ENCODE measurements around the gene PAGE1. TPM values are rescaled to one million over a fixed set of nuclear protein-coding genes. Genes with fewer than 3 reads are reported as not detected.

Gene PAGE1
- total RNA-seq, 1 experiment from 2014 or later, result not detected

- Histone ChIP-seq H3T11ph (ENCODE audit: low read length) (no peak overlapping the region), H3K79me2 (ENCODE audit: insufficient read depth, low read length) (no peaks in the 10 kb centered on the region), H3K23ac (ENCODE audit: insufficient read length, low read depth, low read length) (no peak overlapping the region), H3K23me2 (ENCODE audit: insufficient read length, low read depth, low read length, poor library complexity, severe bottlenecking) (no peaks in the 10 kb centered on the region), H3K14ac (ENCODE audit: insufficient read depth, low read length) (no peak overlapping the region), H4K20me1 (ENCODE audit: control insufficient read depth, insufficient read depth, insufficient read length) (no peaks in the 10 kb centered on the region), H3K56ac (ENCODE audit: insufficient read length, low read depth, low read length) (no peak overlapping the region), H2BK12ac (ENCODE audit: insufficient read length, low read depth, low read length) (no peak overlapping the region), H3K4ac (ENCODE audit: low read depth, low read length) (no peak overlapping the region), H3K27me3 (ENCODE audit: insufficient read depth, low read length) (no peaks in the 10 kb centered on the region), H3K18ac (ENCODE audit: insufficient read length, low read depth, low read length) (no peak overlapping the region), H3K79me1 (ENCODE audit: insufficient read depth, low read depth, low read length, poor library complexity, severe bottlenecking) (no peaks in the 10 kb centered on the region), H2BK5ac (ENCODE audit: insufficient read length, low read length) (no peak overlapping the region), H2AFZ (ENCODE audit: low read length) (no peak overlapping the region), H3K4me1 (ENCODE audit: insufficient read depth, low read length) (no peaks in the 10 kb centered on the region), H4K8ac (replicated peaks; ENCODE audit: insufficient read length, low read depth, low read length) (no peak overlapping the region), H3K9me3 (ENCODE audit: control insufficient read depth, low read depth, low read length) (peaks cover 11% of the 10 kb centered on the region), H2BK20ac (ENCODE audit: low read depth, low read length, poor library complexity, severe bottlenecking) (no peak overlapping the region), H2BK15ac (ENCODE audit: low read depth, low read length) (no peak overlapping the region), H2AK5ac (ENCODE audit: insufficient read length, low read length) (no peak overlapping the region), H3K4me2 (ENCODE audit: insufficient read depth, insufficient read length, low read length) (no peak overlapping the region), H4K5ac (ENCODE audit: insufficient read length, low read depth, low read length) (no peak overlapping the region), H4K91ac (ENCODE audit: insufficient read length, low read depth, low read length) (no peak overlapping the region), H3K27ac (ENCODE audit: insufficient read length, low read depth, low read length) (no peak overlapping the region), H2BK120ac (ENCODE audit: low read depth, low read length, poor library complexity, severe bottlenecking) (no peak overlapping the region), H3K9ac (ENCODE audit: extremely low read depth, insufficient read length, low read length) (no peak overlapping the region)
- Mint-ChIP-seq H3K4me3 (no peak overlapping the region), H3K9me3 (peaks cover 54 to 61% of the 10 kb centered on the region in 2 experiments), H3K27ac (no peak overlapping the region; a peak in 1 of 7 replicates), H3K4me1 (peaks cover 9 to 13% of the 10 kb centered on the region in 2 experiments), H3K27me3 (ENCODE audit: low read depth) (0 out of 2 replicates have a peak, but pooled peaks cover 2% of the 10 kb centered on the region), H3K36me3 (ENCODE audit: insufficient read depth in 1 of 3, low read depth in 3 of 3) (peaks cover 0 to 4% (median 0%) of the 10 kb centered on the region in 3 experiments; a peak in 1 of 7 replicates)
- no peak; the same call in 2 of the 3 replicates for TF ChIP-seq CTCF (conservative IDR thresholded peaks at IDR 0.05)
- no peak for DNase-seq
- no CpG with 5 or more reads among the region's 1 CpG for WGBS (ENCODE audit: extremely low coverage, insufficient read length, low lambda C conversion rate)
Measured at GRCh38 chrX:49710744-49711319, 15.0 kb upstream of the PAGE1 start.
